ENCODE measurements around the gene FAM180B. TPM values are rescaled to one million over a fixed set of nuclear protein-coding genes. Genes with fewer than 3 reads are reported as not detected.

FAM180B gene
- total and polyA plus RNA-seq, 10 of the 15 experiments (the other 5 are each of a cell fraction or from before 2014, with no cell fraction given) = 0.04 to 0.34 TPM; not detected in 8

DNA sequence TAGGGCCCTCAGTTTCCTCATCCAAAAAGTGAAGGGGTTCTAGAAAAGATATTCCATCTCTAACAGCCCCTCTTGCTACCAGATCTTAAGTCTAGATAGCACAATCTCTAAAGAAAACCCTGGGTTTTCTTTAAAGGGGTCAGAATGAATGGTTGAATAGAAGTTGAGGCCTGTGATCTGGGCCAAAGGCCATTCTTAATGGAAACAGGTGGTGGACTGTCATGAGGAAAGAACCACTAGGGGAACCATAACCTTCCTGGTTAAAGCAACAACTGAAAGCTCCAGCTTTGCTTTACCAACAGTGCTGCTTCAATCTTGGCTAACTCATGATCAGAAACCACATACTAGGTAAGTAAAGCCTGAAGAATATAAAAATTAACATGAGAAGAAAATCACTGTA lies 35.4 kb upstream of the FAM180B start (continued):
- TF ChIP-seq, protein P1, sequence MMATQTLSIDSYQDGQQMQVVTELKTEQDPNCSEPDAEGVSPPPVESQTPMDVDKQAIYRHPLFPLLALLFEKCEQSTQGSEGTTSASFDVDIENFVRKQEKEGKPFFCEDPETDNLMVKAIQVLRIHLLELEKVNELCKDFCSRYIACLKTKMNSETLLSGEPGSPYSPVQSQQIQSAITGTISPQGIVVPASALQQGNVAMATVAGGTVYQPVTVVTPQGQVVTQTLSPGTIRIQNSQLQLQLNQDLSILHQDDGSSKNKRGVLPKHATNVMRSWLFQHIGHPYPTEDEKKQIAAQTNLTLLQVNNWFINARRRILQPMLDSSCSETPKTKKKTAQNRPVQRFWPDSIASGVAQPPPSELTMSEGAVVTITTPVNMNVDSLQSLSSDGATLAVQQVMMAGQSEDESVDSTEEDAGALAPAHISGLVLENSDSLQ (IDR thresholded peaks at IDR 0.05) = no peak
- TF ChIP-seq RAD21 (IDR thresholded peaks at IDR 0.05; ENCODE audit: insufficient read depth, low read depth, low read length) (peak; percentile 49), MEF2A (IDR thresholded peaks at IDR 0.05; ENCODE audit: insufficient read depth, low read depth, low read length) (no peak), HDAC2 (IDR thresholded peaks at IDR 0.05) (no peak), POLR2A (IDR thresholded peaks at IDR 0.05; ENCODE audit: low read depth, low read length) (no peak), NBN (IDR thresholded peaks at IDR 0.05) (no peak)
- TF ChIP-seq, protein P2, sequence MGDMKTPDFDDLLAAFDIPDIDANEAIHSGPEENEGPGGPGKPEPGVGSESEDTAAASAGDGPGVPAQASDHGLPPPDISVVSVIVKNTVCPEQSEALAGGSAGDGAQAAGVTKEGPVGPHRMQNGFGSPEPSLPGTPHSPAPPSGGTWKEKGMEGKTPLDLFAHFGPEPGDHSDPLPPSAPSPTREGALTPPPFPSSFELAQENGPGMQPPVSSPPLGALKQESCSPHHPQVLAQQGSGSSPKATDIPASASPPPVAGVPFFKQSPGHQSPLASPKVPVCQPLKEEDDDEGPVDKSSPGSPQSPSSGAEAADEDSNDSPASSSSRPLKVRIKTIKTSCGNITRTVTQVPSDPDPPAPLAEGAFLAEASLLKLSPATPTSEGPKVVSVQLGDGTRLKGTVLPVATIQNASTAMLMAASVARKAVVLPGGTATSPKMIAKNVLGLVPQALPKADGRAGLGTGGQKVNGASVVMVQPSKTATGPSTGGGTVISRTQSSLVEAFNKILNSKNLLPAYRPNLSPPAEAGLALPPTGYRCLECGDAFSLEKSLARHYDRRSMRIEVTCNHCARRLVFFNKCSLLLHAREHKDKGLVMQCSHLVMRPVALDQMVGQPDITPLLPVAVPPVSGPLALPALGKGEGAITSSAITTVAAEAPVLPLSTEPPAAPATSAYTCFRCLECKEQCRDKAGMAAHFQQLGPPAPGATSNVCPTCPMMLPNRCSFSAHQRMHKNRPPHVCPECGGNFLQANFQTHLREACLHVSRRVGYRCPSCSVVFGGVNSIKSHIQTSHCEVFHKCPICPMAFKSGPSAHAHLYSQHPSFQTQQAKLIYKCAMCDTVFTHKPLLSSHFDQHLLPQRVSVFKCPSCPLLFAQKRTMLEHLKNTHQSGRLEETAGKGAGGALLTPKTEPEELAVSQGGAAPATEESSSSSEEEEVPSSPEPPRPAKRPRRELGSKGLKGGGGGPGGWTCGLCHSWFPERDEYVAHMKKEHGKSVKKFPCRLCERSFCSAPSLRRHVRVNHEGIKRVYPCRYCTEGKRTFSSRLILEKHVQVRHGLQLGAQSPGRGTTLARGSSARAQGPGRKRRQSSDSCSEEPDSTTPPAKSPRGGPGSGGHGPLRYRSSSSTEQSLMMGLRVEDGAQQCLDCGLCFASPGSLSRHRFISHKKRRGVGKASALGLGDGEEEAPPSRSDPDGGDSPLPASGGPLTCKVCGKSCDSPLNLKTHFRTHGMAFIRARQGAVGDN (IDR thresholded peaks at IDR 0.05) = no peak

DNA sequence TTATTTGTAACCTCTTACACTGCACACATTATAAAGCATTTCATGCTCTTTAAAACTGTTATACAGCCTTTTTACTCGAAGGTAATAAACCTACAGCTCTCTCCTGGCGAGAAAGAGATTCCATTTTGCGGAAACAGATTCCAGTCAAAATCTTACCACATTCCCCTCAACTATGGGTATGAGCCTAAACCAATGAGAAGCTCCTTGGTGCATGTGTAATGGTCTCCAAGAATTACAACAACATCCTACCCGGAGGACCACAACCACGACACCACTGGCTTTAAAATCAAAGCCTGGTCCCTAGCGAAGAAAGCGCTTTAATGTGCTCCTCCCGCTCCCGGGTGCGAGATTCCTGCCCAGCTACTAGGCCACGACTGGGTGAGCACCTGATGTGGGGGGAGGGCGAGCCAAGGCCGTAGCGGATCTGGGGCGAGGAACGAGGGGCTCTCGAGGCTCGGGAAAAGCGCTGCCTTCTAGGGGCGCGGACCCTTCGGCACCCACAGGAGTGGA lies 34.4 kb upstream of the FAM180B start:
- ChIA-PET CTCF (interaction anchor here (0.5 to 3.2 kb wide), 18 partner anchors 13 to 502 kb away, joined by 3 to 22 read pairs (median 5); no protein-coding TSS in a partner anchor), POLR2A (interaction anchor here (0.6 to 3.9 kb wide), 9 partner anchors 13 to 96 kb away, joined by 3 to 16 read pairs (median 6); partner anchors contain the start of genes KBTBD4, NDUFS3 and PTPMT1), RAD21 (ENCODE audit: unreplicated experiment) (interaction anchor here (0.7 to 3.5 kb wide), 8 partner anchors 14 to 53 kb away, joined by 3 to 14 read pairs (median 4); partner anchors contain the start of gene PTPMT1), SMC1A (ENCODE audit: uncharacterized antibody, unreplicated experiment) (interaction anchor here (0.7 to 3.6 kb wide), 11 partner anchors 10 to 216 kb away, joined by 3 to 40 read pairs (median 5); partner anchors contain the start of genes KBTBD4 and NDUFS3)
- in situ Hi-C loops (cut with MboI) (no loop called here), intact Hi-C loops (cut with micrococcal nuclease; ENCODE audit: unreplicated experiment) (loop anchor here (5.0 kb wide), 1 partner anchor 35 kb away; no protein-coding TSS in a partner anchor)
- peak overlapping the region; percentile 83 for H3K4me3 ChIP-seq
- peak overlapping the region; percentile 46 for H3K27ac ChIP-seq (ENCODE audit: control insufficient read depth, insufficient read depth)
- peak; percentile 7 for ATAC-seq
- H2AFZ ChIP-seq (ENCODE audit: control insufficient read depth, low read depth, low read length) = peak overlapping the region; percentile 0; the same call in 1 of the 2 replicates
- no TSS peak for BruUV-seq (replicated peaks)
- no peak for DNase-seq (ENCODE audit: low read depth, low spot score)
- H3K9ac ChIP-seq (ENCODE audit: control insufficient read depth, insufficient read depth, low read length) = peak overlapping the region; percentile 79
- WGBS (ENCODE audit: insufficient coverage, insufficient replicate concordance, low lambda C conversion rate, missing lambda C conversion rate) = 2% methylated on average over 22 of the region's 22 CpGs
- peaks cover 60% of the 10 kb centered on the region for H3K79me2 ChIP-seq (ENCODE audit: control insufficient read depth, insufficient read depth, low read length)
- no peak for FAIRE-seq
- H4K20me1 ChIP-seq (ENCODE audit: control insufficient read depth, insufficient read depth) = no peaks in the 10 kb centered on the region
- H3K4me2 ChIP-seq (ENCODE audit: control insufficient read depth, insufficient read depth) = peak overlapping the region; percentile 46
- H3K27me3 ChIP-seq (replicated peaks in 1 of 2; ENCODE audit: control insufficient read depth in 2 of 2, insufficient read depth in 2 of 2, low read length in 1 of 2) = no peaks in the 10 kb centered on the region
- H3K36me3 ChIP-seq (ENCODE audit: control insufficient read depth in 2 of 2, insufficient read depth in 2 of 2, low read length in 1 of 2) = no peaks in the 10 kb centered on the region
- no peaks in the 10 kb centered on the region for H3K9me3 ChIP-seq (replicated peaks; ENCODE audit: control insufficient read depth, insufficient read depth, low read length)
- H3K4me1 ChIP-seq (ENCODE audit: control insufficient read depth, insufficient read depth, low read length) = peaks cover 10% of the 10 kb centered on the region; the same call in 1 of the 2 replicates
- TF ChIP-seq NBN (IDR thresholded peaks at IDR 0.05) (0 out of 2 replicates have a peak, but pooled peaks have one; percentile 0), CHD2 (IDR thresholded peaks at IDR 0.05; ENCODE audit: borderline replicate concordance, low read depth, low read length) (0 out of 2 replicates have a peak, but pooled peaks have one; percentile 24), MXI1 (IDR thresholded peaks at IDR 0.05; ENCODE audit: low read depth, low read length) (0 out of 2 replicates have a peak, but pooled peaks have one; percentile 13), BHLHE40 (IDR thresholded peaks at IDR 0.05; ENCODE audit: borderline replicate concordance in 1 of 2, low read depth in 2 of 2, low read length in 1 of 2) (no peak), POLR2A (IDR thresholded peaks at IDR 0.05; ENCODE audit: low read depth, low read length) (no peak), SIX5 (IDR thresholded peaks at IDR 0.05; ENCODE audit: low read depth, low read length, severe bottlenecking) (no peak), MTA3 (IDR thresholded peaks at IDR 0.05; ENCODE audit: borderline replicate concordance, low read length) (no peak), SRF (IDR thresholded peaks at IDR 0.05; ENCODE audit: low read depth in 2 of 2, low read length in 2 of 2) (no peak)
- TF ChIP-seq, protein P3, sequence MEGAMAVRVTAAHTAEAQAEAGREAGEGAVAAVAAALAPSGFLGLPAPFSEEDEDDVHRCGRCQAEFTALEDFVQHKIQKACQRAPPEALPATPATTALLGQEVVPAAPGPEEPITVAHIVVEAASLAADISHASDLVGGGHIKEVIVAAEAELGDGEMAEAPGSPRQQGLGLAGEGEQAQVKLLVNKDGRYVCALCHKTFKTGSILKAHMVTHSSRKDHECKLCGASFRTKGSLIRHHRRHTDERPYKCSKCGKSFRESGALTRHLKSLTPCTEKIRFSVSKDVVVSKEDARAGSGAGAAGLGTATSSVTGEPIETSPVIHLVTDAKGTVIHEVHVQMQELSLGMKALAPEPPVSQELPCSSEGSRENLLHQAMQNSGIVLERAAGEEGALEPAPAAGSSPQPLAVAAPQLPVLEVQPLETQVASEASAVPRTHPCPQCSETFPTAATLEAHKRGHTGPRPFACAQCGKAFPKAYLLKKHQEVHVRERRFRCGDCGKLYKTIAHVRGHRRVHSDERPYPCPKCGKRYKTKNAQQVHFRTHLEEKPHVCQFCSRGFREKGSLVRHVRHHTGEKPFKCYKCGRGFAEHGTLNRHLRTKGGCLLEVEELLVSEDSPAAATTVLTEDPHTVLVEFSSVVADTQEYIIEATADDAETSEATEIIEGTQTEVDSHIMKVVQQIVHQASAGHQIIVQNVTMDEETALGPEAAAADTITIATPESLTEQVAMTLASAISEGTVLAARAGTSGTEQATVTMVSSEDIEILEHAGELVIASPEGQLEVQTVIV (IDR thresholded peaks at IDR 0.05; ENCODE audit: borderline replicate concordance, partially characterized antibody) = no peak

Measured in GM12878 (cell line).